Neuronal stem cell (in vitro differentiated cells): ENCODE data around the gene RBMS3.
"Not testable (repeated sequence)": the region's sequence is repeated elsewhere in the genome, so short reads cannot be mapped to it uniquely, and the experiment has no call there.

Experiments
- DNase-seq: peaks from one replicate; pipeline ENCODE4 v3.0.0-alpha.2; 2013; ENCODE audit warnings: low spot score
- H2AFZ ChIP-seq: one replicate; pipeline ENCODE4 v1.6.1; 2013; ENCODE audit warnings: mild to moderate bottlenecking, low read length, inconsistent platforms
- H2AK5ac ChIP-seq: 2 replicates; pipeline ENCODE4 v1.6.1; 2013; ENCODE audit warnings: low read depth, mild to moderate bottlenecking, inconsistent platforms, low read length, moderate library complexity, mixed read lengths
- H2BK120ac ChIP-seq: 2 replicates; pipeline ENCODE4 v1.6.1; 2013; ENCODE audit warnings: low read depth, mild to moderate bottlenecking, inconsistent platforms, low read length, moderate library complexity, mixed read lengths
- H2BK12ac ChIP-seq: one replicate; pipeline ENCODE4 v1.6.1; 2013; ENCODE audit warnings: low read length, inconsistent platforms
- H2BK15ac ChIP-seq: 2 replicates; pipeline ENCODE4 v1.6.1; 2013; ENCODE audit warnings: mild to moderate bottlenecking, low read length, inconsistent platforms, mixed read lengths
- H2BK5ac ChIP-seq: one replicate; pipeline ENCODE4 v1.6.1; 2013; ENCODE audit warnings: inconsistent platforms, mild to moderate bottlenecking, low read length, moderate library complexity
- H3K14ac ChIP-seq: one replicate; pipeline ENCODE4 v1.6.1; 2013; ENCODE audit warnings: low read length, inconsistent platforms
- H3K18ac ChIP-seq: 2 replicates; pipeline ENCODE4 v1.6.1; 2013; ENCODE audit warnings: low read length, inconsistent platforms
- H3K23ac ChIP-seq: 2 replicates; pipeline ENCODE4 v1.6.1; 2013; ENCODE audit warnings: low read depth, mild to moderate bottlenecking, mixed read lengths, low read length, inconsistent platforms; ENCODE audit not compliant: poor library complexity
- H3K27ac ChIP-seq: replicated peaks from 3 replicates; pipeline ENCODE4 v1.5.1; 2013; ENCODE audit warnings: low read length, inconsistent platforms
- H3K27me3 ChIP-seq, 3 experiments: 2 replicates each; pipeline ENCODE4 v1.6.1; 2013; ENCODE audit warnings: low read length in 3 of 3, mild to moderate bottlenecking in 2 of 3, inconsistent platforms in 1 of 3, low read depth in 1 of 3, mixed read lengths in 1 of 3, moderate library complexity in 1 of 3; ENCODE audit not compliant: control insufficient read depth in 3 of 3, insufficient read depth in 3 of 3
- H3K36me3 ChIP-seq, 2 donors: replicated peaks in 1 of 2; 2 replicates each; pipeline ENCODE4 v1.6.1; 2013; ENCODE audit warnings: low read length in 2 of 2; ENCODE audit not compliant: control insufficient read depth in 2 of 2, insufficient read depth in 2 of 2
- H3K4ac ChIP-seq: 2 replicates; pipeline ENCODE4 v1.6.1; 2013; ENCODE audit warnings: inconsistent platforms, mild to moderate bottlenecking, low read length, moderate library complexity
- H3K4me1 ChIP-seq, 2 donors: 1 replicate in 1 of 2; 2 replicates in 1 of 2; pipeline ENCODE4 v1.6.1; 2013; ENCODE audit warnings: low read length in 2 of 2, low read depth in 1 of 2; ENCODE audit not compliant: control insufficient read depth in 2 of 2, insufficient read depth in 1 of 2
- H3K4me2 ChIP-seq: one replicate; pipeline ENCODE4 v1.6.1; 2013; ENCODE audit warnings: mild to moderate bottlenecking, low read length, inconsistent platforms; ENCODE audit not compliant: insufficient read depth, poor library complexity, severe bottlenecking
- H3K4me3 ChIP-seq, 2 donors: 2 replicates each; pipeline ENCODE4 v1.5.1; 2013; ENCODE audit warnings: low read length in 2 of 2, mild to moderate bottlenecking in 2 of 2, inconsistent platforms in 1 of 2, moderate library complexity in 1 of 2
- H3K79me1 ChIP-seq: one replicate; pipeline ENCODE4 v1.6.1; 2013; ENCODE audit warnings: low read depth, mild to moderate bottlenecking, inconsistent platforms, low read length, moderate library complexity
- H3K9ac ChIP-seq: one replicate; pipeline ENCODE4 v1.6.1; 2013; ENCODE audit warnings: mild to moderate bottlenecking, low read depth, low read length, inconsistent platforms; ENCODE audit not compliant: poor library complexity
- H3K9me3 ChIP-seq, 2 donors: replicated peaks in 1 of 2; 2 replicates each; pipeline versions ENCODE3 to v1.6.1; 2013; ENCODE audit warnings: low read length in 2 of 2, mild to moderate bottlenecking in 2 of 2, inconsistent platforms in 1 of 2, low read depth in 1 of 2, mixed read lengths in 1 of 2, moderate library complexity in 1 of 2; ENCODE audit not compliant: control insufficient read depth in 2 of 2, insufficient read depth in 1 of 2
- H4K8ac ChIP-seq: one replicate; pipeline ENCODE4 v1.6.1; 2013; ENCODE audit warnings: low read depth, mild to moderate bottlenecking, inconsistent platforms, low read length, moderate library complexity
- H4K91ac ChIP-seq: one replicate; pipeline ENCODE4 v1.6.1; 2013; ENCODE audit warnings: low read length, low read depth, mild to moderate bottlenecking, inconsistent platforms; ENCODE audit not compliant: poor library complexity
- WGBS, 2 donors: extraction: QIAGEN DNeasy Blood & Tissue Kit; methylation state at CpG; one replicate each; pipeline ENCODE4 v1.1.7; 2013; ENCODE audit warnings: missing lambda C conversion rate in 2 of 2, mixed read lengths in 1 of 2; ENCODE audit not compliant: insufficient read length in 2 of 2, insufficient replicate concordance in 1 of 2; ENCODE audit errors: extremely low coverage in 2 of 2; 5-methylcytosine and 5-hydroxymethylcytosine counted together

Gene RBMS3

DNA sequence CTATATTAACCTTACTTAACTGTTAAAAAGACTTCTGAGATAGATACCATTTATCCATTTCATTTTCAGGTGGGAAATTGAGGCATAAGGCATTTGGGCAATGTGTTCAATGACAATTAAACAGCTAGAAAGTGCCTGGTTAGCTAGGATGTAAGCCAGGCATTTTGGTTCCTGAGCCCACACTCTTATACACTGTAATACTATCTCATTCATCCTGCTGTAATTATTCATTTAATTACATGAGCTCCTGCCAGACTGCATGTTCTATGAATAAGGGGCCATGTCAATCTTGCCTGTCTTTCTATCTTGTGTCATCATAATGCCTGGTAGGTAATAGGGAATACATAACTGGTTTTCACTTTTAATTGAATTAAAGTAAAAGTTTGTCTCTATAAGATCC, 74.0 kb downstream of the RBMS3 start:
- no peaks in the 10 kb centered on the region for H3K27me3 ChIP-seq
- H3K4me3 ChIP-seq = no peak overlapping the region
- no peak overlapping the region for H2BK15ac ChIP-seq
- H3K79me1 ChIP-seq = no peaks in the 10 kb centered on the region
- no peak overlapping the region for H2AK5ac ChIP-seq
- no peak overlapping the region for H3K4me2 ChIP-seq
- H3K4ac ChIP-seq = no peak overlapping the region
- H3K9ac ChIP-seq = no peak overlapping the region
- H2AFZ ChIP-seq = no peak overlapping the region
- H3K14ac ChIP-seq = no peak overlapping the region
- no peak overlapping the region for H3K23ac ChIP-seq
- H4K91ac ChIP-seq = no peak overlapping the region
- no peaks in the 10 kb centered on the region for H3K36me3 ChIP-seq
- H2BK120ac ChIP-seq = no peak overlapping the region
- no peaks in the 10 kb centered on the region for H3K4me1 ChIP-seq
- DNase-seq = no peak
- no peaks in the 10 kb centered on the region for H3K9me3 ChIP-seq
- no peak overlapping the region for H3K27ac ChIP-seq
- no peak overlapping the region for H2BK5ac ChIP-seq
- H4K8ac ChIP-seq = no peak overlapping the region
- H3K18ac ChIP-seq = no peak overlapping the region
- no peak overlapping the region for H2BK12ac ChIP-seq

DNA sequence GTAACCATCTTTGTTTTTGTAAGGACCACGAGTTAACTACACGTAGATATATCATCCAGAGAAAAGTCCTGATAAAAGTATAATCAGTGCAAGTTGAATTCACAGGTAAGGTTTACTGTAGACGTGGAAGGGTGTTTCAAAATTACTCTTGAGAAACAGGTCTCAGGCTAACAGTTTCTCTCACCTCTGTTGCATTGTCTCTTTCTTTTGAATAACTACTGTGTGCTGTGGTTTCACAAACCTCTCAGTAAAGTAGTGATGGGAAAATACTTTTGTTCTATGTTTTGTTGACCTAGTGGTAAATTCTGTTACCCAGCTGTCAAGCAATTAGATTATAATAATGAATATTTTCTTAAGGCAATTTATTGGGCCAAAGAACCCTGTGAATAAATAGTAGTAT, 75.2 kb downstream of the RBMS3 start:
- no peaks in the 10 kb centered on the region for H3K36me3 ChIP-seq
- H2BK120ac ChIP-seq = no peak overlapping the region
- no peak overlapping the region for H4K8ac ChIP-seq
- no peak overlapping the region for H3K9ac ChIP-seq
- H3K23ac ChIP-seq = no peak overlapping the region
- no peak overlapping the region for H2BK15ac ChIP-seq
- H3K79me1 ChIP-seq = no peaks in the 10 kb centered on the region
- H3K18ac ChIP-seq = no peak overlapping the region
- H3K14ac ChIP-seq = no peak overlapping the region
- H3K27ac ChIP-seq = no peak overlapping the region
- no peak overlapping the region for H2BK5ac ChIP-seq
- no peak overlapping the region for H3K4me3 ChIP-seq
- H2BK12ac ChIP-seq = no peak overlapping the region
- H3K27me3 ChIP-seq = no peaks in the 10 kb centered on the region
- H3K4me2 ChIP-seq = no peak overlapping the region
- no peak overlapping the region for H2AK5ac ChIP-seq
- H3K4ac ChIP-seq = no peak overlapping the region
- H3K9me3 ChIP-seq = no peaks in the 10 kb centered on the region
- no CpG with 5 or more reads among the region's 3 CpGs for WGBS, 2 donors
- no peak for DNase-seq
- no peak overlapping the region for H2AFZ ChIP-seq
- no peaks in the 10 kb centered on the region for H3K4me1 ChIP-seq
- no peak overlapping the region for H4K91ac ChIP-seq

DNA sequence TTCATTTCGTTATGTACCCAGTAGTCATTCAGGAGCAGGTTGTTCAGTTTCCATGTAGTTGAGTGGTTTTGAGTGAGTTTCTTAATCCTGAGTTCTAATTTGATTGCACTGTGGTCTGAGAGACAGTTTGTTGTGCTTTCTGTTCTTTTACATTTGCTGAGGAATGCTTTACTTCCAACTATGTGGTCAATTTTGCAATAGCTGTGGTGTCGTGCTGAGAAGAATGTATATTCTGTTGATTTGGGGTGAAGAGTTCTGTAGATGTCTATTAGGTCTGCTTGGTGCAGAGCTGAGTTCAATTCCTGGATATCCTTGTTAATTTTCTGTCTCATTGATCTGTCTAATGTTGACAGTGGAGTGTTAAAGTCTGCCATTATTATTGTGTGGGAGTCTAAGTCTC, 79.4 kb downstream of the RBMS3 start:
- not testable (repeated sequence) for H3K36me3 ChIP-seq, H2BK5ac ChIP-seq, H3K27ac ChIP-seq, H4K91ac ChIP-seq, H3K14ac ChIP-seq, H3K4me1 ChIP-seq, DNase-seq, H3K9ac ChIP-seq, H3K27me3 ChIP-seq, H3K4ac ChIP-seq, H3K4me3 ChIP-seq, H2BK120ac ChIP-seq, H3K23ac ChIP-seq, H3K79me1 ChIP-seq, H3K18ac ChIP-seq, H4K8ac ChIP-seq, H3K9me3 ChIP-seq, H2AFZ ChIP-seq, H2BK15ac ChIP-seq, H2BK12ac ChIP-seq, H2AK5ac ChIP-seq, H3K4me2 ChIP-seq
- no CpG with 5 or more reads among the region's 2 CpGs for WGBS, 2 donors

DNA sequence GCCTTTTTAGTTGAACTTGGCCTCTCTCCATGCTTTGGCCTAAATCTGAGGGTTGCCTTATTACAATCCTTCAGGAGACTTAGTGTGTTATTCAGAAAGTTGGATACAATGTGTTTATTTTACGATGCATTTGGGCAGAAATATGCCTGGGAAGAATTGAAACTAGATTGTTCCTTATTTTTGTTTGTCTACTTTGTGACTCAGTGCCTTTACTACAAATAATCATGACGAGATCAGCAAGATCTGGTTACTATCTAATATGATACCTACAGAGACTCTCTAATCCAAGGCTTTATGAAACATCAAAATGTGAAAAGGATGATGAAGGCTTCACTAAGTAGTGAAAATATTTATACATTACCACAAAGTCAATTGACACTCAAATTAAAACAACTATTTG, 82.2 kb downstream of the RBMS3 start:
- no peak overlapping the region for H2AK5ac ChIP-seq
- no CpG with 5 or more reads among the region's 2 CpGs for WGBS, 2 donors

More for the DNA sequence above, 82.2 kb downstream of the RBMS3 start:
- Histone ChIP-seq H2BK15ac (no peak overlapping the region), H2BK120ac (no peak overlapping the region), H3K9ac (no peak overlapping the region), H3K18ac (no peak overlapping the region), H3K27ac (no peak overlapping the region), H4K8ac (no peak overlapping the region), H3K4me1 (no peaks in the 10 kb centered on the region), H3K4me2 (no peak overlapping the region), H2BK5ac (no peak overlapping the region), H2BK12ac (no peak overlapping the region), H3K27me3 (no peaks in the 10 kb centered on the region), H3K9me3 (no peaks in the 10 kb centered on the region), H3K4me3 (no peak overlapping the region), H2AFZ (no peak overlapping the region), H4K91ac (no peak overlapping the region), H3K79me1 (no peaks in the 10 kb centered on the region), H3K23ac (no peak overlapping the region), H3K14ac (no peak overlapping the region), H3K36me3 (no peaks in the 10 kb centered on the region), H3K4ac (no peak overlapping the region)
- DNase-seq = no peak
